Coronary artery (tissue), 2 donors: Measurements from ENCODE around the gene DSG3.

ENCODE experiments used
- DNase-seq: peaks from one replicate; pipeline ENCODE4 v3.0.0-alpha.2; 2017; ENCODE audit warnings: low spot score
- H3K27ac ChIP-seq, 2 donors: fragments of 200-600 bp; sonication (generic); one replicate each; pipeline ENCODE4 v1.5.1; 2016 to 2019
- H3K4me3 ChIP-seq: fragments of 200-600 bp; sonication (generic); 2 replicates; pipeline ENCODE4 v1.5.1; 2016; ENCODE audit warnings: mild to moderate bottlenecking, moderate library complexity
- CTCF ChIP-seq: fragments of 200-600 bp; sonication (generic); IDR thresholded peaks from one replicate; pipeline ENCODE4 v1.5.1; 2019; ENCODE audit warnings: antibody characterized with exemption

The DSG3 gene

GRCh38 chr18:31512203-31512764 is 64.7 kb downstream of the DSG3 start:
- no peak for DNase-seq
- Histone ChIP-seq H3K27ac (no peak overlapping the region), H3K4me3 (no peak overlapping the region)
- TF ChIP-seq CTCF, result no peak

GRCh38 chr18:31513189-31513935 is 65.8 kb downstream of the DSG3 start:
- Histone ChIP-seq H3K27ac (no peak overlapping the region), H3K4me3 (no peak overlapping the region)
- DNase-seq, result no peak
- no peak for TF ChIP-seq CTCF

GRCh38 chr18:31516437-31516836 is 68.9 kb downstream of the DSG3 start:
- no peak overlapping the region for H3K27ac ChIP-seq
- no peak for TF ChIP-seq CTCF
- DNase-seq, result no peak
- no peak overlapping the region for H3K4me3 ChIP-seq

- H3K27ac ChIP-seq, result no peak overlapping the region
- no peak overlapping the region for H3K4me3 ChIP-seq
- DNase-seq, result no peak
- no peak for TF ChIP-seq CTCF
Measured at GRCh38 chr18:31526374-31526773, 78.8 kb downstream of the DSG3 start.
